Activated CD8-positive, alpha-beta T cell treated with anti-CD3 and anti-CD28 coated beads for 36 hours (primary cell): ENCODE measurements around the gene TMEM263. TPM values are rescaled to one million over a fixed set of nuclear protein-coding genes. Genes with fewer than 3 reads are reported as not detected.

ENCODE experiments used
- ATAC-seq: fragments of 200-7000 bp; cut with Tn5 transposase; one replicate; pipeline ENCODE4 v1.10.0; 2021; ENCODE audit warnings: mild to moderate bottlenecking, moderate library complexity
- CTCF ChIA-PET: fragments of 350-600 bp; sonication (Branson Sonifier 250); formaldehyde crosslinking; loops from one replicate; lab custom pipeline; 2021; ENCODE audit warnings: antibody characterized with exemption; lab: Charles Lee
- POLR2A ChIA-PET: fragments of 350-600 bp; sonication (Branson Sonifier 250); formaldehyde crosslinking; loops from one replicate; lab custom pipeline; 2021; ENCODE audit warnings: antibody characterized with exemption; lab: Charles Lee
- DNase-seq: peaks from one replicate; pipeline ENCODE4 v3.0.0-alpha.2; 2020
- H3K27ac Mint-ChIP-seq: one replicate; pipeline ENCODE4 v1.8.0; 2021; ENCODE audit warnings: mild to moderate bottlenecking, mixed read lengths
- H3K27me3 Mint-ChIP-seq: one replicate; pipeline ENCODE4 v1.8.0; 2021; ENCODE audit warnings: mixed read lengths
- H3K36me3 Mint-ChIP-seq: one replicate; pipeline ENCODE4 v1.8.0; 2021; ENCODE audit warnings: low read depth, mixed read lengths
- H3K4me1 Mint-ChIP-seq: one replicate; pipeline ENCODE4 v1.8.0; 2021; ENCODE audit warnings: low read depth, mixed read lengths
- H3K4me3 Mint-ChIP-seq: one replicate; pipeline ENCODE4 v1.8.0; 2021; ENCODE audit warnings: mild to moderate bottlenecking, moderate library complexity, mixed read lengths
- H3K9me3 Mint-ChIP-seq: one replicate; pipeline ENCODE4 v1.8.0; 2021; ENCODE audit warnings: mixed read lengths
- CTCF ChIP-seq: fragments of 200-600 bp; IDR thresholded peaks from one replicate; pipeline ENCODE4 v1.8.0; 2022; ENCODE audit warnings: antibody characterized with exemption, mild to moderate bottlenecking
- intact Hi-C: fragments of 100-400 bp; cut with micrococcal nuclease; formaldehyde crosslinking; loops from one replicate; pipeline ENCODE4 v1.10.0; 2022
- total RNA-seq, 2 experiments: library from RNA; stranded (reverse); gene quantifications; one replicate each; pipeline ENCODE4 v1.2.3, GENCODE V29; 2021

The TMEM263 gene
- total RNA-seq, 2 experiments from 2014 or later: 43.5 to 46.5 TPM

- TF ChIP-seq CTCF: no peak
- Mint-ChIP-seq H3K36me3 (peaks cover 34% of the 10 kb centered on the region), H3K27me3 (no peaks in the 10 kb centered on the region), H3K9me3 (no peaks in the 10 kb centered on the region), H3K4me3 (no peak overlapping the region), H3K27ac (no peak overlapping the region), H3K4me1 (peaks cover 24% of the 10 kb centered on the region)
- ChIA-PET CTCF (no interaction called here), POLR2A (interaction anchor here (0.9 kb wide), 1 partner anchor 12 kb away, joined by 3 read pairs; the partner anchor contains the start of gene MTERF2)
- DNase-seq: no peak
- intact Hi-C loops: no loop called here
- no peak for ATAC-seq
Measured at GRCh38 chr12:106975098-106975497, 19.4 kb downstream of the TMEM263 start.

GRCh38 chr12:106975993-106976658, 20.4 kb downstream of the TMEM263 start:
- Mint-ChIP-seq H3K9me3 (no peaks in the 10 kb centered on the region), H3K27ac (peak overlapping the region; percentile 28), H3K4me3 (no peak overlapping the region), H3K4me1 (peaks cover 23% of the 10 kb centered on the region), H3K36me3 (peaks cover 29% of the 10 kb centered on the region), H3K27me3 (no peaks in the 10 kb centered on the region)
- no peak for TF ChIP-seq CTCF
- ATAC-seq (no peak), DNase-seq (no peak)
- ChIA-PET POLR2A (interaction anchor here (1.0 to 2.1 kb wide), 2 partner anchors 20 to 223 kb away, joined by 3 to 7 read pairs; partner anchors contain the start of gene TMEM263), CTCF (interaction anchor here (1.5 to 1.6 kb wide), 2 partner anchors 18 to 129 kb away, joined by 3 read pairs; no protein-coding TSS in a partner anchor)
- intact Hi-C loops: no loop called here

GRCh38 chr12:106976668-106977067, 21.0 kb downstream of the TMEM263 start:
- intact Hi-C loops: no loop called here
- Mint-ChIP-seq H3K27me3 (no peaks in the 10 kb centered on the region), H3K27ac (no peak overlapping the region), H3K4me3 (no peak overlapping the region), H3K36me3 (peaks cover 23% of the 10 kb centered on the region), H3K4me1 (peaks cover 24% of the 10 kb centered on the region), H3K9me3 (no peaks in the 10 kb centered on the region)
- CTCF ChIA-PET: interaction anchor here (1.5 to 1.6 kb wide), 2 partner anchors 19 to 128 kb away, joined by 3 read pairs; no protein-coding TSS in a partner anchor
- no peak for DNase-seq
- no peak for ATAC-seq
- POLR2A ChIA-PET: interaction anchor here (1.0 to 2.1 kb wide), 2 partner anchors 21 to 223 kb away, joined by 3 to 7 read pairs; partner anchors contain the start of gene TMEM263
- TF ChIP-seq CTCF: no peak

- Mint-ChIP-seq H3K4me1 (peaks cover 27% of the 10 kb centered on the region), H3K9me3 (no peaks in the 10 kb centered on the region), H3K36me3 (peaks cover 22% of the 10 kb centered on the region), H3K27me3 (no peaks in the 10 kb centered on the region), H3K27ac (no peak overlapping the region), H3K4me3 (no peak overlapping the region)
- intact Hi-C loops: no loop called here
- ATAC-seq (no peak), DNase-seq (no peak)
- ChIA-PET CTCF (interaction anchor here (1.6 to 1.8 kb wide), 2 partner anchors 13 to 126 kb away, joined by 3 to 4 read pairs; no protein-coding TSS in a partner anchor), POLR2A (interaction anchor here (0.9 to 2.1 kb wide), 3 partner anchors 8 to 36 kb away, joined by 3 to 7 read pairs (median 4); partner anchors contain the start of gene TMEM263)
- TF ChIP-seq CTCF: no peak
Measured at GRCh38 chr12:106978035-106978800, 22.5 kb downstream of the TMEM263 start.
